ENCODE results near the gene FSD1L. TPM values are rescaled to one million over a fixed set of nuclear protein-coding genes. Genes with fewer than 3 reads are reported as not detected.

Gene FSD1L
- total RNA-seq, 6 experiments from 2014 or later: 0.46 to 2.0 (median 1.3) TPM

- intact Hi-C loops (cut with DNase I): no loop called here
- H3K9me3 ChIP-seq: no peaks in the 10 kb centered on the region
- TF ChIP-seq, protein P1, sequence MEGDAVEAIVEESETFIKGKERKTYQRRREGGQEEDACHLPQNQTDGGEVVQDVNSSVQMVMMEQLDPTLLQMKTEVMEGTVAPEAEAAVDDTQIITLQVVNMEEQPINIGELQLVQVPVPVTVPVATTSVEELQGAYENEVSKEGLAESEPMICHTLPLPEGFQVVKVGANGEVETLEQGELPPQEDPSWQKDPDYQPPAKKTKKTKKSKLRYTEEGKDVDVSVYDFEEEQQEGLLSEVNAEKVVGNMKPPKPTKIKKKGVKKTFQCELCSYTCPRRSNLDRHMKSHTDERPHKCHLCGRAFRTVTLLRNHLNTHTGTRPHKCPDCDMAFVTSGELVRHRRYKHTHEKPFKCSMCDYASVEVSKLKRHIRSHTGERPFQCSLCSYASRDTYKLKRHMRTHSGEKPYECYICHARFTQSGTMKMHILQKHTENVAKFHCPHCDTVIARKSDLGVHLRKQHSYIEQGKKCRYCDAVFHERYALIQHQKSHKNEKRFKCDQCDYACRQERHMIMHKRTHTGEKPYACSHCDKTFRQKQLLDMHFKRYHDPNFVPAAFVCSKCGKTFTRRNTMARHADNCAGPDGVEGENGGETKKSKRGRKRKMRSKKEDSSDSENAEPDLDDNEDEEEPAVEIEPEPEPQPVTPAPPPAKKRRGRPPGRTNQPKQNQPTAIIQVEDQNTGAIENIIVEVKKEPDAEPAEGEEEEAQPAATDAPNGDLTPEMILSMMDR (IDR thresholded peaks at IDR 0.05): no peak
- no peak for TF ChIP-seq POLR2A (IDR thresholded peaks at IDR 0.05)
- 64% methylated on average over 1 of the region's 1 CpG for WGBS (ENCODE audit: insufficient coverage, low coverage, low lambda C conversion rate, missing lambda C conversion rate)
- no peak for DNase-seq
- H3K36me3 ChIP-seq: no peaks in the 10 kb centered on the region
- H3K27me3 ChIP-seq: no peaks in the 10 kb centered on the region
- H3K4me1 ChIP-seq: peaks cover 0 to 36% (median 8%) of the 10 kb centered on the region in 4 donors
- no peak overlapping the region for H3K4me3 ChIP-seq
- H3K27ac ChIP-seq: peak overlapping the region in 2 of 3 donors; percentile 4 to 38
- no peak for ATAC-seq
Measured at GRCh38 chr9:105437704-105438103, 10.1 kb upstream of the FSD1L start.

DNA sequence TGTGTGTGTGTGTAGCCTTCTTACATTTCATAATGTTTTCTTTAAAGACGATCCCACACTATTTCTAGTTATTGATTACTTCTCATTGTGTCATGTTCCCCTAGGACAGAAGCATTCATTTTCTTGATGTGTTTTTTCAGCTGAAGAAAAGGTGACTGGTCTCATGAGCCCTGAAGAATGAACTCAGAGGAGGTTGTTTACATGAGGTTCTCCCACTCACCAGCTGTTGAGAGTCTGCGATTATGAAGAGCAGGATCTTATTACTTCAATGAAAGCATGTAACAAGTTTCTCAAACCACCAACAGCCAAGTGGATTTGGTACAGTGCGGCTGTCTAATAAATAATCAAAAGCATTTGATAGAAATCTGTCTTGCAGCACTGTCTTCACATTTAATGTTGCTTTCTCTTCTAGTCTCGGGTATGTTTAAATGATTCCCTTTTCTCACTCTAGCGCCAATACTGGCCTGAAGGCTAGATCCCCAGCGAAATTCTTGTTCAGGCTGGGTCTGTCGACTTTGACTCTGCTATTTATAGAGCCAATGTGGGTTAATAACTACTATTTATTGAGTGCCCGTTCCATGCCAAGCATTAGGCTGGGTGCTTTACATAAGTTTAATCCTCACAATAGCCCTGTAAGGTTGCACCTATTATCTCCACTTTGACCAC, 9.6 kb upstream of the FSD1L start:
- intact Hi-C loops (cut with DNase I): no loop called here
- Histone ChIP-seq H3K27me3 (no peaks in the 10 kb centered on the region), H3K36me3 (no peaks in the 10 kb centered on the region), H3K27ac (peak overlapping the region in 2 of 3 donors; percentile 38 to 47), H3K4me1 (peaks cover 0 to 30% (median 5%) of the 10 kb centered on the region in 4 donors), H3K9me3 (no peaks in the 10 kb centered on the region), H3K4me3 (no peak overlapping the region)
- 27% methylated on average over 8 of the region's 8 CpGs for WGBS (ENCODE audit: insufficient coverage, low coverage, low lambda C conversion rate, missing lambda C conversion rate)
- ATAC-seq: peak; percentile 69 to 87 (median 78)
- TF ChIP-seq POLR2A (IDR thresholded peaks at IDR 0.05): no peak
- TF ChIP-seq, protein P1 (IDR thresholded peaks at IDR 0.05): no peak
- no peak for DNase-seq

DNA sequence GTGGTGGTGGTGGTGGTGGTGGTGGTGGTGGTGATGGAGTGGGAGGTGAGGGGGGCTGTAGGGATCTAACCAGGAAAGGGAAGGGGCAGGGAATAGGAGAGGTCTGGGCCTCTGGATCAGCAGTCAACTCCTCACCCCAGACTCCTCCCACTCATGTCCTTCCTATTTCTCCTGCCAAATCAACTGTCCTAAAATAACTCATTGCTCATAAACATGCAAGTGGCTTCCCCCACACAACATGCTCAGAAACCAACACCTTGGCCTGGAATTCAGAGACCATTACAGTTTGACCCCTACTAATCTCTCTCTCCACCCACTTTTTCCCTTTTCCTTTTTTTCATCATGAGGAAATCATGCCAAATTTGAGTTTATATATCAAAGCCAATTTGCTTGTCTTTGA, 8.4 kb upstream of the FSD1L start:
- Histone ChIP-seq H3K36me3 (no peaks in the 10 kb centered on the region), H3K27me3 (no peaks in the 10 kb centered on the region), H3K4me1 (peaks cover 0 to 20% (median 4%) of the 10 kb centered on the region in 4 donors), H3K27ac (no peak overlapping the region), H3K9me3 (no peaks in the 10 kb centered on the region), H3K4me3 (no peak overlapping the region)
- DNase-seq: no peak
- intact Hi-C loops (cut with DNase I): no loop called here
- peak; percentile 26 to 72 (median 44) for ATAC-seq
- TF ChIP-seq POLR2A (IDR thresholded peaks at IDR 0.05): no peak
- TF ChIP-seq, protein P1 (IDR thresholded peaks at IDR 0.05): no peak

- ATAC-seq (peak in 3 of 4 donors; percentile 47 to 66 (median 54)), DNase-seq (peak in 1 of 3 donors; percentile 53)
- H3K4me1 ChIP-seq: peaks cover 0 to 20% (median 4%) of the 10 kb centered on the region in 4 donors
- no peaks in the 10 kb centered on the region for H3K27me3 ChIP-seq
- no peaks in the 10 kb centered on the region for H3K36me3 ChIP-seq
- no peak overlapping the region for H3K27ac ChIP-seq
- H3K9me3 ChIP-seq: no peaks in the 10 kb centered on the region
- no peak overlapping the region for H3K4me3 ChIP-seq
- 26% methylated on average over 2 of the region's 2 CpGs for WGBS (ENCODE audit: insufficient coverage, low coverage, low lambda C conversion rate, missing lambda C conversion rate)
- intact Hi-C loops (cut with DNase I): no loop called here
- TF ChIP-seq, protein P1 (IDR thresholded peaks at IDR 0.05): no peak
- TF ChIP-seq POLR2A (IDR thresholded peaks at IDR 0.05): no peak
Measured at GRCh38 chr9:105441616-105442160, 6.1 kb upstream of the FSD1L start.
